ENCODE measurements around the gene PPT2.

The PPT2 gene

DNA sequence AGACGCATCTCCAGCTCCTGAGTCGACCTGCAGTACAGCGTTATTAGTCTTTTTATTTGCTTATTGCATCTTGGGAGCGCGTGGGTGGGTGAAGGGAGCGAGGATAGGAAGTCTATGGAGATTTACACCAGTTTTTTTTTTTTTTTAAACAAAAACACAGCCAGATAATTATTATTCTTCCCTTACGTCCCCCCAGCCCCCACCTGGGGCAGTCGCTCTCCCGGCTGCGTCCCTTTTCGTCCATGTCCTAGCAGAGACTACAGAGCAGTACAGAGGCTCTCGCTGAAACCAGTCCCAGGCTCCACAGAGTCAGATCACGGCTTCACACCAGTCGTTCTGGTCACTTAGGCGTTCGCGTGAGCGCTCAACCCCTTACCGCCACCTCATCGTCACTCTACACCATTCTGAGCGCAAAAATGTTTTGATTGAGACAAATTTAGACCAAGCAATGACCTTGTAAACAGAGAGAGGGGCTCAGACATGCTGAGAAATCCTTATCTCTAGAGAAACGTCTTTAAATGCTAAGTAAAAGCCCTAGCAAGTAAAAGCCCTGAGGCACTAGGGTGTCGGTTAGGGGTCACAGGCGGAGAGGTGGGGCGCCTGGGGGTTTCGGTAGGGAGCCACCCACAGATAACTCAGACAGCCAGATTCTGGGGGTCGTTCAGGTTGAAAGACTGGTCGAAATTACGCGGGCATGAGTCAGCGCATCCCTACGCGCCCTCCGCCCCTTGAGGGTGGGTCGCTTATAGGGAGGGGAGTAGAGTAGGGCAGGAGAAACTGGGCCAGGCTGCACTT, 975 bp upstream of the PPT2 start:
- no peak for DNase-seq

DNA sequence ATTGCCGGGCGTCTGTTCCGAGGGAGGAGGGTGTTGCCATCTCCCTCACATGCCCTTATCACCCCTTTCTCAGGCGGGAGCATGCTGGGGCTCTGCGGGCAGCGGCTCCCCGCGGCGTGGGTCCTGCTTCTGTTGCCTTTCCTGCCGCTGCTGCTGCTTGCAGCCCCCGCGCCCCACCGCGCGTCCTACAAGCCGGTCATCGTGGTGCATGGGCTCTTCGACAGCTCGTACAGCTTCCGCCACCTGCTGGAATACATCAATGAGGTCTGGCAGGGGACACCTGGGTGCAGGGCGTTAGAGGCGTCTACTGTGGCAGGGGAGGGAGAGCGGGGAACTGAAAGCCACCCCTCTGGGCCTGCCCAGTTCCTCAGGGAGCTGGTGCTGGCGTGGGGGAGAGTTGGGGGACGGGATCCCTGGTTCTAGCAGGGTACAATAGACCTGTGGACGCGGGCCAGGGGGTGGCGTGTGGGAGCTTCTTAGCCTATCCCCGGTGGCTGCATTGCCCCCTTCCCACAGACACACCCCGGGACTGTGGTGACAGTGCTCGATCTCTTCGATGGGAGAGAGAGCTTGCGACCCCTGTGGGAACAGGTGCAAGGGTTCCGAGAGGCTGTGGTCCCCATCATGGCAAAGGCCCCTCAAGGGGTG, 697 bp downstream of the PPT2 start:
- DNase-seq, result peak; percentile 62 to 71

DNA sequence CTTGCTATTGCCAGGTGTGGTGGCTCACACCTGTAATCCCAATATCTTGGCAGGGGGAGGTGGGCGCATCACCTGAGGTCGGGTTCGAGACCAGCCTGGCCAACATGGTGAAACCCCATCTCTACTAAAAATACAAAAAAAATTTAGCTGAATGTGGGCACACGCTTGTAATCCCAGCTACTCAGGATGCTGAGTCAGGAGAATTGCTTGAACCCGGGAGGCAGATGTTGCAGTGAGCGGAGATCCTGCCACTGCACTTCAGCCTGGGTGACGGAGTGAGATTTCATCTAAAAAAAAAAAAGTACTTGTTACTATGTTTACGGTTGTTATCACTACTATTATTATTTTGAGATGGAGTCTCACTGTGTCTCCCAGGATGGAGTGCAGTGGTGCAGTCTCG, 3.0 kb downstream of the PPT2 start:
- no peak for DNase-seq

DNA sequence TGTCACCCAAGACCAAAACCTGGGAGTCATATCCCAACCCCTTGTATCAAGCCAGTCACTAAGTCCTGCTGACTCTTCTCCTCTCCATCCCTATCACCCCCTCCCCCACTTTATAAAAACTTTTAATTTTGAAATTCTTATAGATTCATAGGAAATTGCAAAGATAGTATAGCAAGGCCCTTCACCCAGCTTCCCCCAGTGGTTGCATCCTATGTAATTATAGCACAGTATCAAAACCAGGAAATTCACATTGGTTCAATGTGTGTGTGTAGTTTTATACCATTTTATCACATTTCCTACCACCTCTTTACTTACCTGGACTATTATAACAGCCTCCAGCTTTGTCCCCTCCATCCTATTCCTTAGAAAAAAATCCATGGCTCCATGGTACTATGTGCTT, 4.1 kb downstream of the PPT2 start:
- DNase-seq, result no peak

DNA sequence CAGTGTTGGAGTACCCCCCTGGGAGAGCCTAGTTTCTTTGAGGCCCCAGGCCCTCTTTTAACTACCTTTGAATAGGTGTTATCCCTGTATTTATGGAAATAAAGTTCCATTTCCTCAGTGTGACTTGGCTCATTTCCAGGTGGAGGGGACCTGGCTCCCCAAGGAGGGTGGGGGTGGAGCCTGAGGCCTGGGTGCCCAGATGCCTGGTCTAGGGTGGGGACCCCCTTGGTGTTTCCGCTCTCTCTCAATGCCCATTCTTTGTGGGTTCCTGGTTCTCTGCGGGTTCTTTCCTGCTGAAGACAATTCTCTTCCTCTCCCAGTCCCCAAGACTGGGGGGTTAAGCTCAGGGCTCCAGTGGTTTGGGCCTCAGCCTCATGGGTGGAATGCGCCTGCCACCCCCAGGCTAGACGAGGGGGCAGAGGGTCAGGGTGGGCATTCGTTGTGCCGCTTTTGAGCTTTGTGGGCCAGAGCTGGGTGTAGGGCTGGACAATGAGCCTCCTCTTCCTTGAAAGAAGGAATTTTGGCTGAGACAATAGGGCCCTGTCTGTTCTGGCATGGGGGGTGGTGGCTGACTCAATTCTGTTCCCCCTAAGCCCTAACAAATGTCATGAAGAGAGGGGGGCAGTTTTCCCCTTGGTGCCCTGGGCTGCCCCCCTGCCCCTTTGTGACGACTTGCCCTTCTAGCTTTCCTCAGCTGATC, 9.8 kb downstream of the PPT2 start:
- DNase-seq, result no peak

DNA sequence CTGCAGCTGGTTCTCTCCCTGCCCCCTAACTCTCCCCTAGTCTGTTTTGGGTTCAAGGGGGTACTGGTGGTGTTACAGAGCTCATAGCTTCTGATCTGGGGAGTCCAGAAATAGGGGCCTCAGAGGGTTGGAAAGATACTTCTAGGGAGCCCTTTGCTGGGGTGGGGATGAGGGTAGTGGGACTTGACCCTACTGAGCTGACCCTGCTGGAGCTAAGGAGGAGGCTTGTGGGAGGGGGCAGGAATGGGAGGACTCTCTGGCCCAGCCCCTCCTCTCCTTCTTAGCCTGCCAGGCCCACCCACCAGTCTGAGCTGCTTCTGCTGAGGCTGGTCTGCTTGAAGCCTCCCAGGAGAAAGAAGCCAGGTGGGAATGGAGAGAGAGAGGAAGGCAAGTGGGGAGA, 10.4 kb downstream of the PPT2 start, which contains the start of gene EGFL8:
TSS of gene EGFL8 (plus strand) at position 301 of the 400 bp plus-strand sequence. CDS start 1,571 bp downstream, outside the sequence.
- no peak for DNase-seq

DNA sequence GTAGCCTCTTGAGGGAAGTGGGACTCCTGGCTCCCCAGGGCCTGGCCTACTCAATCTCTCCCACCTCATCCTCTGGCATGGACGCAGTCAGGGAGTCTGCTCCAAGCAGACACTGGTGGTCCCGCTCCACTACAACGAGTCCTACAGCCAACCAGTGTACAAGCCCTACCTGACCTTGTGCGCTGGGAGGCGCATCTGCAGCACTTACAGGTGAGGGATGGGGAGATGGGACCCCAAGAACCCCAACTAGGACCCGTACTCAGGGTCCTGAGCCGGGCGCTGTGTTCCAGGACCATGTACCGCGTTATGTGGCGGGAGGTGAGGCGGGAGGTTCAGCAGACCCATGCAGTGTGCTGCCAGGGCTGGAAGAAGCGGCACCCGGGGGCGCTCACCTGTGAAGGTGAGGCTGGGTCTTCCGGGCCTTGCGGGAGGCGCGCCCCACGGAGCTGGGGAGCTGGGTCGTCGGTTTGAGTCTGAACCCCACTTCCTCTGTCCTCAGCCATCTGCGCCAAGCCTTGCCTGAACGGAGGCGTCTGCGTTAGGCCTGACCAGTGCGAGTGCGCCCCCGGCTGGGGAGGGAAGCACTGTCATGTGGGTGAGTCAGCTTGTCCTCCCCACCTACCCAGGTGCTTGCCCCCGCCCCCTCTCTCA, 12.6 kb downstream of the PPT2 start:
- no peak for DNase-seq

DNA sequence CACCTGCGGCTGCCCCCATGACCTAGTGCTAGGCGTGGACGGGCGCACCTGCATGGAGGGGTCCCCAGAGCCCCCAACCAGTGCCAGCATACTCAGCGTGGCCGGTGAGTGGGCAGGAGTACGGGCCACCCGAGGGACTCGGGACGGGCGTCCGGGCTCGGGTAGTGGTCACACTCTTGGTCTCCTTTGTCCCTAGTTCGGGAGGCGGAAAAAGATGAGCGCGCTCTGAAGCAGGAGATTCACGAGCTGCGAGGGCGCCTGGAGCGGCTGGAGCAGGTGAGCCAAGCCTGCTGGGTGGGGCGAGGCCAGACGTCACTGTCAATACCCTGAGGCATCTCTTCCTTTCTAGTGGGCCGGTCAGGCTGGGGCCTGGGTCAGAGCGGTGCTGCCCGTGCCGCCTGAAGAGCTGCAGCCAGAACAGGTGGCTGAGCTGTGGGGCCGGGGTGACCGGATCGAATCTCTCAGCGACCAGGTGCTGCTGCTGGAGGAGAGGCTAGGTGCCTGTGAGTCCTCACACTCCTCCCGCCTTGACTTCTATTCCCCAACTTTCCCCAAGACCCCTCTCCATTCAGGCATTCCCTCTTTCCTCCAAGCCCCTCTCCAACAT, 13.3 kb downstream of the PPT2 start:
- DNase-seq, result no peak

DNA sequence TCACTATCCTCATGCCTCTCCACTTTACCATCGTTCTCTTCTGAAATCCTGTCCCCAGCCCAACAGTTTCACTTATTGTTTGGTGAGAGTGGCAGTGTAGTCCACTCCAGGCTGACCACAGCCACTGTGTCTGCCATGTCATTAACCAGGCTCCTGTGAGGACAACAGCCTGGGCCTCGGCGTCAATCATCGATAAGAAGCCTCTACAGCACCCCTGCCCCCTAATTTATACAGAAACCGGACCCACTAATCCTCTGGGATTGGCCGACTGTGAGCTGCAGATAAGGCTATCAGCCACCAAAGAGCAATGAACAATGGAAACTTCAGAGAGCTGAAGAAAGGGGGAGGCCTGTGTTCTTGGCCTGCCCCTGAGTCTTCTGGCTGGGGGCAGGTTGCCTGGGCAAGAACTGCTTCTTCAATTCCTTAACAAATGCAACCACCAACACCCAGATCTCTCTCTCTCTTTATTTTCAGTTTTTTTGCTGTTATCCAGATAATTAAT, 13.9 kb downstream of the PPT2 start:
- DNase-seq, result no peak

DNA sequence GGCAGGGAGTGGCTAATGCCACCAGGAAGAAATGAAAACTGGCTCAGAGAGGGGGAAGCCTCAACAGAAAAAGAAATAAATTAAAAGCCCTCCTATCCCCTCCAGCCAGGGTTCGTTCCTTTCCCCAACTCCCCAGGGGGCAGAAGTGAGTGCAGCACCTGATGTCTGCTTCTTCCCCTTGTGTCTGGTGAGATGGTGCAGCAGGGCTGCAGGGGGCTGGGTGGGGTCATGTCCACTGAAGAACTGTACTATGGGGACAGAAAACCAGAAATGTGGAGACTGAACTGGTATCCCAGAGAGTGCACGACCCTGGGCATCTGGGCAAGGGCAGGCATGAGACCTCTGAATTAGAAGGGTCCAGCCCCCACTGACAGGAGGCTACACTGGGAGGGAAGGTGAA, 14.4 kb downstream of the PPT2 start:
- DNase-seq, result no peak

DNA sequence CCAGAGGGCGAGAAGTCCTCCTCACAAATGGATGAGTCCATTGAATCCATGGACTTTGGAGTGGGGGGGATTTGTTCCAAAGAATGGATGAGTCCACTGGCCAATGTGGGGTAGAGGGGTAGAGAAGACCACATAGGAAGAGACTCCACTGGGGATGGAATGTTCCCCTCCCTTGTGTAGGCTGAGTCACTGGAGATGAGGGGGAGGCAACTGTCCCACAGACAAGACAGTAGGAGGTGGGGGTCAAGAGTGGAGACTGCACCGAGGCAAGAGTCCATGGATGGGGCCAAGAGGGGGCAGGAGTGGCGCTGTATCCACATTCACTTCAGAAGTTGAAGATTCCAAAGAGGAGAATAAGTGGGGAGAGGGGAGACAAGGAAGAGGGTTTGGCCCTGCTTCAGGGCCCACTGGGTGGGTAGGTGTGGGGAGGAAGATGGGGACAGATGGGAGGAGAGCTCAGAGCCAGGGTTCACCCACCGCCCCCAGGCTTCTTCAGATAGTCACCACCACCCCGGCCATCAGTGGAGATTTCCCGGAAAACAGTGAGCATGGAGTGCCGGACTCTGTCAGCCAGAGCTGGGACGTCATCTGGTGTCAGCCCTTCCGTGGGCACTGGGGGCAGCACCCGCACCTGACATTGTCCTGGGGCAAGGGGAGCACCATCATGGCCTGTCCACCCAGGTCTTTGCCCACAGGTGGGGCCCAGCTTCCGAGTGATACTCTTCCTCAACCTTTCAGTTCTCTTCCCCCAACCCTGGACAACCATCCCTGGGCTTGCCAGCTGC, 15.1 kb downstream of the PPT2 start:
- DNase-seq, result no peak

DNA sequence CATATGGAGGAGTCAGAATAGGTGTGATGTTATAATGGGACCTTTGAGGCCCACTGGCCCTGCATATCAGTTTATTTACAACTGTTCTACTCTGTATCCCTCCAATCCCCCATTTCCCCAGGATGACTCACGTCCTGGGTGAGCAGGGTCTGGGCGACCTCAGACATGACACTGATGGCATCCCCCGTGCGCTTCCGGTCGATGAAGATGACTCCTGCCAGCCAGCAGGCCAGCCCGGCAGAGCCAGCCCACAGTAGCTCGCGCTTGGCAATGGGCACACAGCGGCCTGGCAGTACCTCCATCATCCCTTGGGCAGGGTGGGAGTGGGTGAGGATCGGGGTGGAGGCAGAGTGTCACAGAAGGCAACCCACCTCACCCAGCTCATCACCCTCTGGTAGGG, 16.4 kb downstream of the PPT2 start:
- no peak for DNase-seq

DNA sequence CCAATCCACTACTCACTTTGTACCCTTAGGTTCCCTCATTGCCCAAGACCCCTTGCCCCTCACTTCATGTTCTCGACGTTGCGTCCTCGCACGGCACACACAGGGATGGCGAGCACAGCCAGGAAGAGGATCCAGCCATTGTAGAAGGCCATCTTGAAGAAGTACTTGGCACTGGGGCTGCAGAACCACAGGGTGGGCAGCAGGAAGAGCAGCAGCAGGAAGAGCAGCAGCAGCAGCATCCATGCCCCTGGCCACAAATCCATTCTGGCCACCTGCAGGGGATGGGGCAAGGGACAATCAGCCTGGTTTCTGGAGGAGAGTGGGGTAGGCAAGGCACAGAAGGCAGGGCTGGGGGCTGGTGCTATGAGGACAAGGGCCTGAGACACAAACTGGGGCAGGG, 17.3 kb downstream of the PPT2 start:
- no peak for DNase-seq

DNA sequence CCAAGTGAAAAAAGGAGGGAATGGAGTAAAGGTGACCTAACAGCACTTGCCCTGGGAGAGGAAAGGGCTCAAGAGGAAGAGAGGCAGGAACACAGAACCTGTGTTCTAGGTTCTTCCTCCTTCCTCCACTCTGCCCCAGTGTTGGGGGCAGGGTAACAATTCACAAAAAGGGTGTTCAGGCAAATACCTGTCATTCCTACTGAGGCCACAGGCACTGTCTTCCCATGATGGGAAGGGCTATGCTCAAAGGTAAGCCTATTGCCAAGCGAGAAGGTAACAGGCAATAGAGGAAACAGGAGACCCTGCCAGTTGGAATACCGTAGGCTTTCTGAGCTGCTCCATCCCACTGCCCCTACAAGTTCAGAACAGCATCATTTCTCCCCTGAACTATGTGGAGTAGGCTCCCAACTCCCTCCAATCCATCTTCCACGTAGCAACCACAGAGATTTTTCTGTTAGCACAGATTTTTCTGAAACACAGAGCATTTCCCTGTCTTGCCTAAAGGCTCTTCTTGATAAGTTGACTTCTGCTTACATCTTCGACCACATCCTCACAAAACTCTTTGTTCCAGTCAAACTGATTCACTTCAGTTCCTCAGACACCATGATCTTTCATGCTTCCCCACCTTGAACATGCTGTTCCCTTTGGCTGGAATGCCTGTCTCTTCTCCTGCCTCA, 19.2 kb downstream of the PPT2 start:
- no peak for DNase-seq

DNA sequence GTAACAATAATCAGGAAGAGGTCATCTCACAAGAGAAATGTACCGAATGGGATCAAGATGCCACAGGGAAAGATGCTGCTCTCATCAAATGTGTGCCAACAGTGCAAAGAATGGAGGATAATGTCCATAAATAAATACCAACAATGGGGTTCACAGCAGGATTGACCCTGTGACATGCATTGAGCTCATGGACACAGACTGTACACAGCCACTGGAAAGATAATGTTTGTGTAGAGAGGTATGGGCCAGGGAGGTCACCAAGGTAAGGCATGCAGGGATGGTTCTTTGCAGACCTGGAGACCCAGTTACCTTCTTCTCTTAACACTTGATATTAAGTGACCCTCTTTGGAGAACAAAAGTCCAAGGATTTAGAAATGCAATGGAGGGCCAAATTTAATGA, 20.5 kb downstream of the PPT2 start:
- DNase-seq, result no peak

DNA sequence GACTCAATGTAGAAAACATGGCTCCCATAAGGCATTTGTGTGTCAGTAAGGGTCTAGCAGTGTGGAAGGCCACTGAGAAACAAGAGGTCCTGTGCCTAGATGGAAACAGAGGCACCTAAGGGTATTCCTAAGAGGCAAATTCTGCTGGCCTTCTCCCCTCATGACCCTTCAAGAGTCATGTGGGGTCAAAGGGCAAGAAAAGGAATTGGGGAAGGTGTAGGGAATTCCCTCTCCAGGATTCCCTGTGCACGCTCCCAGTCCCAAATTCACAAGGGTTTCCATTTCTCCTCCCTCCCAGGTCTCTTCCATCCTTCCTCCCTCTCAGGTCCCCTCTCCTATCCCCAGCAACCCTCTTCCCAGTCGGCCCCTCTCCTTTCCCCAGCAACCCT, 21.4 kb downstream of the PPT2 start:
- no peak for DNase-seq

DNA sequence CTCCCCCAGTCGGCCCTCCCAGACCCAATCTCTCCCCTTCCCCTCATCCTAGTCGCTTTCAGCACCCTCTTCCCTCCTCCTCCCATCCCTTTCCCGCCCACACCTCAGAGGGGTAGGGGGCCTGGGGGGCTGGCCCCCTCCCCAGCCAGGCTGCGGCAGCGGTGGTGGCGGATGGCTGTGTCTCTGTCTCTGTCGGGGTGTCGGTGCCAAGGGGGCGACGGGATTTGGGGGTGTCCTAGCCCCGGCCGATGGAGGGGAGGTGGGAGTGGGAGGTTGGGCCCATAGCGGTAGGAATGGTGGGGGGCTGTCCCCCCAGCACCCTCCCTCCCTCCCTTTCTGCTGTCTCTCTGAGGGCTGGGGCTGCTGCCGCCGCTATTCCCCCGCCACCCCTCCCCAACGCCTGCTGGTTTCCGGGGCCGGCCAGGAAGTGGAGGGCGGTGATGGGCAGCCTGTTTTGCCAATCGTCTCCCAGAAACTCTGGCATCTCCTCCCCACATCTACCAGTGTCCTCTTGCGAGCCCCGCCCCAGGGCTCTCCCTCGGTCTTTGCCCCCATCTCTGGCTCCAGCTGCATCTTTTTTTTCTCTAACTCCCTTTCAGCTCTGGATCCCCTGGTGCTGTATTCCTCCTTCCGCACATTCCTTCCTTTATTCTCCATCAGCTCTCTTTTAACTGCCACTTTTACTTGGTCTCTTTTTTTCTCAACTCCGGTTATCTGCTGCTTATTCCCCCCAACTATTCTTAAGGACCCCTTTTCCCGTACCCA, 22.0 kb downstream of the PPT2 start, which contains the start of gene AGPAT1:
TSS of gene AGPAT1 (minus strand) at position 374 of the 765 bp plus-strand sequence. CDS start 4,588 bp downstream, outside the sequence.
- DNase-seq, result peak; percentile 99

DNA sequence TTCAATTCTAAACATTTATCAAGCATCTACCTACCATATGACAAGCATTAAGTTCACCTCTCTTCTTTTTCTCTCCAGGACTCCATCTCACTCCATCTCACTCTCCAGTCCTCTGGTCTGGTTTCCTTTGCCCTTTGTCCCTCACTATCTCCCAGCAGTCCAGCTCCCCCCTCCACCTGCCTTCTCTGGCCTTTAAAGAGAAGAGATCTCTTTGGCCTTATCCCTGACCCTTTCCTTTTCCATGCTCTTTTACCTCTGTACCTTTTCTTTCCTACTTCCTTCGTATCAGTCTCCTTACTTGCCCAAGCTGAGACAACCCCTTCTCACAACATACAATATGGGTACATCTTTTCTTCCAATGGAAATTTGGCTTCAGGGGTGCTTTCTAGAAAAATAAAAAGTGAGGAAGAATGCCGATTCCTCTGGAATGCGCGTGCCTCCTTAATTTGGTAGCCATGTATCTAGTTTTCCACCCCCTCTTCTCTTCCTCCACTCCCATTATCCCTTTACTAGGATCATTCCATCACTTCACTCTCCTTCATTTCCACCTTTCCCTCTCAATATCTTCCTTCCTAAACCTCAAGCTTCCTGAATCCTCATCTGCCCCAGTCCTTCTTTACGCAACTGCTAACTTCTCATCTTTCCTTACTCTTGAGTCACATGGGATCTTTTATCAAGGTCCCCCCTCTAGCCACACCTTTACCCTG, 22.7 kb downstream of the PPT2 start:
- no peak for DNase-seq

DNA sequence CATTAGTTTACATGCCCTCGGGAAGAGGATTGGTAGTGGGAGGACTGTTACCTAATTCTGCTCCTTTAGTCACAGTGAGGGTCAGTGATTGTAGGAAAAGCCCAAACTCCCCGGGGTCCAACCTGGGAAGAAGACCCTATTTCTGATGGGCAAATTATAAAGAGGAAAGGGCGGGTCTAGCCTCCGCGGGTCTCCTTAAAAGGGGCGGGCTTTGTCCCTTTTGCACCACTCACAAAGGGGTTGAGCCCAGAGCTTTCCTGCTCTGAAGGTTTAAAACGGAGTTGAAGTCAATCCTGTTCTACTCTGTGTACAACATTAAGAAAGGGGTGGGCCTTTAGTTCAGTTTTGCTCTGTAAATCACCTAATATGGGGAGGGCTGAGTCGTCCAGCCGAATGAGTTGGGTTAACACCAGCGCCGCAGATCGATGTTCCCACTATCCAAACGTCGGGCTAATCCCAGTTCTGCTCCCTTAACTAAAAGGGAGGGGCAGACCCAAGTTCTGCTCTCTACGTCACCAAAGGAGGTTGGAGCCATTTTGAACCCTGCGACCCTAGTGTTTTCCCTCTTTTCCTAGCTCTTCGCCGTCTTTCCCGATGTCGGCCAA, 23.3 kb downstream of the PPT2 start:
- DNase-seq, result peak in 1 of 2 experiments; percentile 54

Data from activated CD4-positive, alpha-beta T cell treated with anti-CD3 and anti-CD28 coated beads, Interleukin-2, amount 50 U/mL, for 48 hours (primary cell).